BJ (cell line): ENCODE results near the gene GART. TPM values are rescaled to one million over a fixed set of nuclear protein-coding genes. Genes with fewer than 3 reads are reported as not detected.

Source experiments
- CTCF ChIA-PET: fragments of 350-600 bp; formaldehyde crosslinking; extraction: SDS; loops from one replicate; lab custom pipeline; 2021; ENCODE audit warnings: antibody characterized with exemption, inconsistent platforms; lab: Yijun Ruan, JAX
- POLR2A ChIA-PET: fragments of 300-600 bp; sonication (Branson Sonifier 250); formaldehyde crosslinking; extraction: SDS; loops from one replicate; lab custom pipeline; 2021; ENCODE audit warnings: antibody characterized with exemption; lab: Charles Lee
- DNase-seq: peaks from one replicate; pipeline ENCODE4 v3.0.0-alpha.2; 2011; ENCODE audit warnings: low read depth
- H3K27me3 ChIP-seq: 2 replicates; pipeline ENCODE4 v1.6.0; 2011; ENCODE audit warnings: low read length; ENCODE audit not compliant: control insufficient read depth, insufficient read depth
- H3K36me3 ChIP-seq: 2 replicates; pipeline ENCODE4 v1.5.1; 2011; ENCODE audit warnings: low read length; ENCODE audit not compliant: control insufficient read depth, insufficient read depth
- H3K4me3 ChIP-seq: 2 replicates; pipeline ENCODE4 v1.5.1; 2011; ENCODE audit warnings: low read depth, mild to moderate bottlenecking, control low read depth, low read length
- polyA plus RNA-seq: library from polyadenylated mRNA; depleted of rRNA; stranded (reverse); fragments of >200 nt; gene quantifications from 2 replicates; pipeline ENCODE4 v1.2.3, GENCODE V29; 2011; rRNA removed
- TF ChIP-seq, protein P1 (sequence below): IDR thresholded peaks from 2 replicates; pipeline ENCODE4 v1.5.1; 2011; ENCODE audit warnings: low read depth, mild to moderate bottlenecking, control low read depth, inconsistent platforms, low read length, moderate library complexity; ENCODE audit not compliant: insufficient read depth

GART gene
- polyA plus RNA-seq, 1 experiment: 14.8 TPM

GRCh38 chr21:33458861-33459260 is 83.1 kb downstream of the GART start:
- TF ChIP-seq, protein P1, sequence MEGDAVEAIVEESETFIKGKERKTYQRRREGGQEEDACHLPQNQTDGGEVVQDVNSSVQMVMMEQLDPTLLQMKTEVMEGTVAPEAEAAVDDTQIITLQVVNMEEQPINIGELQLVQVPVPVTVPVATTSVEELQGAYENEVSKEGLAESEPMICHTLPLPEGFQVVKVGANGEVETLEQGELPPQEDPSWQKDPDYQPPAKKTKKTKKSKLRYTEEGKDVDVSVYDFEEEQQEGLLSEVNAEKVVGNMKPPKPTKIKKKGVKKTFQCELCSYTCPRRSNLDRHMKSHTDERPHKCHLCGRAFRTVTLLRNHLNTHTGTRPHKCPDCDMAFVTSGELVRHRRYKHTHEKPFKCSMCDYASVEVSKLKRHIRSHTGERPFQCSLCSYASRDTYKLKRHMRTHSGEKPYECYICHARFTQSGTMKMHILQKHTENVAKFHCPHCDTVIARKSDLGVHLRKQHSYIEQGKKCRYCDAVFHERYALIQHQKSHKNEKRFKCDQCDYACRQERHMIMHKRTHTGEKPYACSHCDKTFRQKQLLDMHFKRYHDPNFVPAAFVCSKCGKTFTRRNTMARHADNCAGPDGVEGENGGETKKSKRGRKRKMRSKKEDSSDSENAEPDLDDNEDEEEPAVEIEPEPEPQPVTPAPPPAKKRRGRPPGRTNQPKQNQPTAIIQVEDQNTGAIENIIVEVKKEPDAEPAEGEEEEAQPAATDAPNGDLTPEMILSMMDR: no peak
- Histone ChIP-seq H3K27me3 (no peaks in the 10 kb centered on the region), H3K36me3 (peaks cover 1% of the 10 kb centered on the region; the same call in 1 of the 2 replicates), H3K4me3 (no peak overlapping the region)
- POLR2A ChIA-PET: no interaction called here
- CTCF ChIA-PET: interaction anchor here (1.0 to 2.3 kb wide), 4 partner anchors 10 to 98 kb away, joined by 3 to 8 read pairs (median 5); partner anchors contain the start of gene DNAJC28
- no peak for DNase-seq

DNA sequence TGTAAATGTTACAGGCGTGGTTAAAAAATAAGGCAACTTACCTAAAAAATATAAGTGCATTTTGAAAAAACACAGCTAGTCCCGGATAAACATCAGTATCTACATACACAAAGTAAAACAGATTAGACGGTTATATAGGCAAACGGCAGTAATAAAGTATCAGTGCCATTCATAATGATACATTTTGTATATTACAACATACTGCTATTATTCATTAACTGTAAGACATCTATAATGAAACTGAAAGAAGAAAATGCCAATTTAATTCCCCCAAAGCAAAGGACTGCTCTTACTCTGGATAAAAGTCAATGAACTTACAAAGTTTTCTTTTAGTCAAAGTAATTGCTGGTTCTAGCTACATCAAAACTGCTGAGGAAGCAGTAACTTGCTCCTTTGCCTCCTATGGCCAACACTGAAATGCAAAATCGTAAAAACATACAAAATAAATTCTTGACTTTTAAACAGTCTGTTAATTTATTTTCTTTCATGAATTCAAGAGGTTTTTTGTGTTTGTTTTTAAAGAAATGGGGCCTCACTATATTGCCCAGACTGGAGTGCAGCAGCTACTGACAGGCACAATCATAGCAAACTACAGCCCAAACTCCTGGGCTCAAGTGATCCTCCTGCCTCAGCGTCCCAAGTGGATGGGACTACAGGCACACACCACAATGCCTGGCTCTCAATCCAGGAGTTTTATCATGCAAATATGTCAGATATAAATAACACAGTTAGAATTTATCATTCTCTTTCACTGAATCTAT is 86.1 kb downstream of the GART start:
- peaks cover 1% of the 10 kb centered on the region; the same call in 1 of the 2 replicates for H3K36me3 ChIP-seq
- H3K4me3 ChIP-seq: no peak overlapping the region
- no peak for DNase-seq
- no peaks in the 10 kb centered on the region for H3K27me3 ChIP-seq
- TF ChIP-seq, protein P1: no peak
- POLR2A ChIA-PET: no interaction called here
- CTCF ChIA-PET: interaction anchor here (0.7 to 4.6 kb wide), 6 partner anchors 10 to 260 kb away, joined by 3 to 21 read pairs (median 3); no protein-coding TSS in a partner anchor

Other genes starting within 250 kb of the GART start
- 11.4 and 15.0 TPM in 2 replicates for gene IFNAR1, start 217.1 kb downstream of the GART start, polyA plus RNA-seq
- gene IFNGR2, start 138.7 kb downstream of the GART start, polyA plus RNA-seq: 107 and 114 TPM in 2 replicates
- gene TMEM50B, start 62.1 kb downstream of the GART start, polyA plus RNA-seq: 23.5 and 32.1 TPM in 2 replicates
- 0.38 and 0.91 TPM in 2 replicates for gene DNAJC28, start 50.4 kb downstream of the GART start, polyA plus RNA-seq
- gene SON, start 921 bp upstream of the GART start, polyA plus RNA-seq: 41.6 and 62.8 TPM in 2 replicates
- gene DONSON, start 46.6 kb upstream of the GART start, polyA plus RNA-seq: 12.7 and 19.4 TPM in 2 replicates
- 21.2 and 43.0 TPM in 2 replicates for gene CRYZL1, start 99.6 kb upstream of the GART start, polyA plus RNA-seq
- gene ITSN1, start 100.4 kb upstream of the GART start, polyA plus RNA-seq: 56.2 and 68.4 TPM in 2 replicates